ENCODE results near the gene IRF2. TPM values are rescaled to one million over a fixed set of nuclear protein-coding genes. Genes with fewer than 3 reads are reported as not detected.

The IRF2 gene
- total and polyA plus RNA-seq, 2 of the 8 experiments (the other 6 are each of a cell fraction or from before 2014, with no cell fraction given) = 13.8 to 17.0 TPM

DNA sequence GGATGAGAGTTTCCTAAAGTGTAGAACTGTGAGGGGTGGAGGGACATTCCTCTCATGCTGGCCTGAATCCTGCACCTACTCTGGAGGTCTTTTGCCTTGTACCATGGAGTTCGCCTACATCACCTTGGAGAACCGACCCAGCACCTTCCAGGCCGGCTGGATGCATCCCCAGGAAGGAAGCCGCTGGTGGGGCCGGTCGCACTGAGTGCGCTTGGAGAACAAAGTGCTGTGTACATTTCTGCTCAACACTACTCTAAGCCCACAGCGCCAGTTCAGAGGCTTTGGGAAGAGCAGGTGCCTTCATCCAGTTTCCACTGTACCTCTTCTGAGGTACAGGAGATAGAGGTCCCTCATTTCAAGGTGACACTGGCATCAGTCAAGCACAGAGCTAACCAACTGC is 15.4 kb upstream of the IRF2 start:
- no peak overlapping the region for H2BK15ac ChIP-seq (ENCODE audit: low read length)
- CTCF ChIA-PET (ENCODE audit: partially characterized antibody) = interaction anchor here (0.9 to 1.4 kb wide), 2 partner anchors 8 to 96 kb away, joined by 3 to 4 read pairs; no protein-coding TSS in a partner anchor
- TF ChIP-seq EZH2 (IDR thresholded peaks at IDR 0.05; ENCODE audit: low read depth, low read length, severe bottlenecking) (no peak), SP1 (IDR thresholded peaks at IDR 0.05; ENCODE audit: low read depth, low read length) (no peak), RXRA (IDR thresholded peaks at IDR 0.05; ENCODE audit: insufficient read depth, low read depth, low read length) (no peak), PHF8 (conservative IDR thresholded peaks at IDR 0.05; ENCODE audit: low read depth, low read length) (no peak), TBP (IDR thresholded peaks at IDR 0.05; ENCODE audit: low read depth, low read length) (no peak), EGR1 (IDR thresholded peaks at IDR 0.05; ENCODE audit: borderline replicate concordance, low read depth, low read length) (no peak), CTBP2 (IDR thresholded peaks at IDR 0.05; ENCODE audit: borderline replicate concordance, insufficient read depth, insufficient read length, low read length) (no peak), ZNF274 (IDR thresholded peaks at IDR 0.05; ENCODE audit: borderline replicate concordance, extremely low read depth, low read length) (no peak), CEBPB (IDR thresholded peaks at IDR 0.05; ENCODE audit: low read depth, low read length) (no peak), SUZ12 (IDR thresholded peaks at IDR 0.05; ENCODE audit: low read length) (no peak)
- TF ChIP-seq, protein P1, sequence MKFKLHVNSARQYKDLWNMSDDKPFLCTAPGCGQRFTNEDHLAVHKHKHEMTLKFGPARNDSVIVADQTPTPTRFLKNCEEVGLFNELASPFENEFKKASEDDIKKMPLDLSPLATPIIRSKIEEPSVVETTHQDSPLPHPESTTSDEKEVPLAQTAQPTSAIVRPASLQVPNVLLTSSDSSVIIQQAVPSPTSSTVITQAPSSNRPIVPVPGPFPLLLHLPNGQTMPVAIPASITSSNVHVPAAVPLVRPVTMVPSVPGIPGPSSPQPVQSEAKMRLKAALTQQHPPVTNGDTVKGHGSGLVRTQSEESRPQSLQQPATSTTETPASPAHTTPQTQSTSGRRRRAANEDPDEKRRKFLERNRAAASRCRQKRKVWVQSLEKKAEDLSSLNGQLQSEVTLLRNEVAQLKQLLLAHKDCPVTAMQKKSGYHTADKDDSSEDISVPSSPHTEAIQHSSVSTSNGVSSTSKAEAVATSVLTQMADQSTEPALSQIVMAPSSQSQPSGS (IDR thresholded peaks at IDR 0.05; ENCODE audit: low read length) = no peak
- TF ChIP-seq, protein P2, sequence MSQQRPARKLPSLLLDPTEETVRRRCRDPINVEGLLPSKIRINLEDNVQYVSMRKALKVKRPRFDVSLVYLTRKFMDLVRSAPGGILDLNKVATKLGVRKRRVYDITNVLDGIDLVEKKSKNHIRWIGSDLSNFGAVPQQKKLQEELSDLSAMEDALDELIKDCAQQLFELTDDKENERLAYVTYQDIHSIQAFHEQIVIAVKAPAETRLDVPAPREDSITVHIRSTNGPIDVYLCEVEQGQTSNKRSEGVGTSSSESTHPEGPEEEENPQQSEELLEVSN (IDR thresholded peaks at IDR 0.05) = no peak

More for the DNA sequence above, 15.4 kb upstream of the IRF2 start:
- Histone ChIP-seq H4K91ac (replicated peaks; ENCODE audit: insufficient read length, low read length) (no peak overlapping the region), H4K20me1 (replicated peaks in 1 of 2; ENCODE audit: control insufficient read depth in 1 of 2, insufficient read depth in 2 of 2, low read length in 2 of 2) (no peaks in the 10 kb centered on the region), H3K9ac (replicated peaks in 1 of 4; ENCODE audit: extremely low read depth in 1 of 4, low read depth in 3 of 4, low read length in 3 of 4) (no peak overlapping the region), H3K79me1 (ENCODE audit: low read depth, low read length) (no peaks in the 10 kb centered on the region), H3K4me2 (ENCODE audit: insufficient read depth in 1 of 2, low read depth in 2 of 2, low read length in 2 of 2) (no peak overlapping the region), H2BK20ac (ENCODE audit: low read length) (no peak overlapping the region), H3K14ac (ENCODE audit: insufficient read length) (no peak overlapping the region), H3K9me3 (ENCODE audit: insufficient read depth in 2 of 2, low read depth in 1 of 2, low read length in 1 of 2) (peaks cover 0 to 4% of the 10 kb centered on the region in 2 experiments; a peak in 1 of 4 replicates), H2AFZ (ENCODE audit: low read length) (peak overlapping the region; percentile 44; the same call in 1 of the 2 replicates), H2BK12ac (ENCODE audit: low read depth, low read length) (no peak overlapping the region), H3K36me3 (ENCODE audit: control insufficient read depth in 2 of 4, insufficient read depth in 4 of 4, low read length in 3 of 4) (no peaks in the 10 kb centered on the region), H3K27ac (ENCODE audit: low read depth, low read length) (no peak overlapping the region), H3K56ac (replicated peaks; ENCODE audit: insufficient read length, low read depth, low read length) (no peak overlapping the region), H3K23ac (ENCODE audit: insufficient read length) (no peak overlapping the region), H3K4me1 (replicated peaks in 1 of 4; ENCODE audit: control insufficient read depth in 3 of 4, insufficient read depth in 4 of 4, low read length in 3 of 4) (no peaks in the 10 kb centered on the region), H2AK5ac (ENCODE audit: low read depth, low read length) (no peak overlapping the region), H3K23me2 (ENCODE audit: low read depth, low read length) (peaks cover 1% of the 10 kb centered on the region; the same call in 1 of the 2 replicates), H3K18ac (ENCODE audit: extremely low read depth, low read length) (no peak overlapping the region), H3K79me2 (ENCODE audit: control insufficient read depth in 1 of 2, insufficient read depth in 2 of 2, low read length in 2 of 2) (no peaks in the 10 kb centered on the region), H2BK120ac (replicated peaks; ENCODE audit: low read depth, low read length) (no peak overlapping the region), H3K4me3 (ENCODE audit: extremely low read depth in 1 of 4, insufficient read depth in 2 of 4, low read depth in 3 of 4, low read length in 4 of 4) (no peak overlapping the region), H3K4ac (replicated peaks; ENCODE audit: insufficient read length, low read depth, low read length) (no peak overlapping the region), H4K5ac (ENCODE audit: insufficient read length, low read depth, low read length) (no peak overlapping the region), H4K8ac (ENCODE audit: extremely low read depth, insufficient read depth, low read length) (no peak overlapping the region), H3K27me3 (replicated peaks in 1 of 4; ENCODE audit: control insufficient read depth in 3 of 4, extremely low read depth in 1 of 4, insufficient read depth in 3 of 4, low read length in 3 of 4) (no peaks in the 10 kb centered on the region), H2BK5ac (ENCODE audit: low read depth, low read length) (no peak overlapping the region)
- DNase-seq (ENCODE audit: low read depth in 1 of 2, low spot score in 2 of 2) = no peak
- 93% methylated on average over 8 of the region's 8 CpGs; no CpG with 5 or more reads in 1 of the 2 experiments for WGBS, 2 experiments (ENCODE audit: extremely low coverage in 1 of 2, insufficient coverage in 1 of 2, insufficient read length in 1 of 2, insufficient replicate concordance in 2 of 2, low coverage in 1 of 2, low lambda C conversion rate in 2 of 2, missing lambda C conversion rate in 1 of 2)
- FAIRE-seq = no peak
- POLR2A ChIA-PET (ENCODE audit: partially characterized antibody) = no interaction called here
